HEK293T (cell line): ENCODE results near the gene DAPK1.

ENCODE experiments used
- CTCF ChIA-PET: fragments of 350-600 bp; formaldehyde crosslinking; extraction: SDS; loops from one replicate; lab custom pipeline; 2021; ENCODE audit warnings: antibody characterized with exemption, inconsistent platforms; lab: Yijun Ruan, JAX
- POLR2A ChIA-PET: fragments of 350-600 bp; formaldehyde crosslinking; extraction: SDS; loops from one replicate; lab custom pipeline; 2020; ENCODE audit warnings: antibody characterized with exemption, inconsistent platforms; lab: Yijun Ruan, JAX
- DNase-seq: peaks from one replicate; pipeline ENCODE4 v3.0.0; 2012; ENCODE audit warnings: mixed read lengths; ENCODE audit errors: extremely low spot score
- ARNT ChIP-seq: fragments of 450-650 bp; IDR thresholded peaks from 2 replicates; pipeline ENCODE4 v1.6.1; 2017; ENCODE audit warnings: mild to moderate bottlenecking
- BHLHE40 ChIP-seq: fragments of 450-650 bp; IDR thresholded peaks from 2 replicates; pipeline ENCODE4 v1.6.1; 2016; ENCODE audit warnings: mild to moderate bottlenecking, moderate library complexity, borderline replicate concordance
- CTBP1 ChIP-seq: fragments of 450-650 bp; IDR thresholded peaks from 2 replicates; pipeline ENCODE4 v1.6.1; 2016; ENCODE audit warnings: borderline replicate concordance
- ELF4 ChIP-seq: fragments of 450-650 bp; IDR thresholded peaks from 2 replicates; pipeline ENCODE4 v1.6.1; 2017; ENCODE audit warnings: antibody characterized with exemption
- FOXA1 ChIP-seq: fragments of 450-650 bp; IDR thresholded peaks from 2 replicates; pipeline ENCODE4 v1.6.1; 2016; ENCODE audit warnings: mild to moderate bottlenecking
- FOXK2 ChIP-seq: fragments of 450-650 bp; IDR thresholded peaks from 2 replicates; pipeline ENCODE4 v1.6.1; 2016; ENCODE audit warnings: mild to moderate bottlenecking
- FOXM1 ChIP-seq: fragments of 450-650 bp; IDR thresholded peaks from 2 replicates; pipeline ENCODE4 v1.6.1; 2017; ENCODE audit warnings: mild to moderate bottlenecking, borderline replicate concordance
- HDGF ChIP-seq: fragments of 450-650 bp; IDR thresholded peaks from 2 replicates; pipeline ENCODE4 v1.6.1; 2017; ENCODE audit warnings: antibody characterized with exemption, borderline replicate concordance
- L3MBTL2 ChIP-seq: fragments of 450-650 bp; conservative IDR thresholded peaks from 2 replicates; pipeline ENCODE4 v1.6.1; 2016; ENCODE audit warnings: mild to moderate bottlenecking
- LEF1 ChIP-seq: fragments of 450-650 bp; IDR thresholded peaks from 2 replicates; pipeline ENCODE4 v1.6.1; 2017; ENCODE audit warnings: mild to moderate bottlenecking, borderline replicate concordance
- NFRKB ChIP-seq: fragments of 450-650 bp; IDR thresholded peaks from 2 replicates; pipeline ENCODE4 v1.6.1; 2016; ENCODE audit warnings: mild to moderate bottlenecking, moderate library complexity
- SP1 ChIP-seq: fragments of 450-650 bp; IDR thresholded peaks from 2 replicates; pipeline ENCODE4 v1.6.1; 2017
- SUZ12 ChIP-seq: fragments of 450-650 bp; IDR thresholded peaks from 2 replicates; pipeline ENCODE4 v1.6.1; 2016; ENCODE audit warnings: mild to moderate bottlenecking
- TARDBP ChIP-seq: fragments of 450-650 bp; IDR thresholded peaks from 2 replicates; pipeline ENCODE4 v1.6.1; 2016
- ZNF384 ChIP-seq: fragments of 450-650 bp; IDR thresholded peaks from 2 replicates; pipeline ENCODE4 v1.6.1; 2016
- TF ChIP-seq, protein P1 (sequence below): fragments of 450-650 bp; IDR thresholded peaks from 2 replicates; pipeline ENCODE4 v1.6.1; 2016

DAPK1 gene

DNA sequence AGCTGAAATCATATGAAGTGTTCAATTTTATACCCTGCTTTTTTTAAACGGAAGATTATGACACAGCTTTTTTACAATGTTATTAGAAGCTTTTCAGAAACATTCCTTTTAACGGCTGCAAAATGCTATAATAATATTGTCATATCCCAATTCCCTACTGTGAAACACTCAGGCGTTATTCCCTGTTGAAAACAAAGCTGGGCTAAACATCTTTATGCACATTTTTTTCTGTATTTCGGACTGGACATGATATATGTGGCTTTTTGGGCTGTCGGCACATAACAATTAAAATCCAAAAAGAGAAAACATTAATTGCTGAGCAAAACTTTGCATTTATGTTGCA is 216.3 kb downstream of the DAPK1 start:
- TF ChIP-seq ZNF384 (peak; percentile 48; the same call in 1 of the 2 replicates), FOXK2 (no peak), SUZ12 (no peak), L3MBTL2 (no peak), TARDBP (no peak), ARNT (no peak), SP1 (no peak), BHLHE40 (no peak), NFRKB (no peak), FOXA1 (no peak), LEF1 (no peak), CTBP1 (no peak), HDGF (no peak), ELF4 (no peak), FOXM1 (no peak)
- TF ChIP-seq, protein P1, sequence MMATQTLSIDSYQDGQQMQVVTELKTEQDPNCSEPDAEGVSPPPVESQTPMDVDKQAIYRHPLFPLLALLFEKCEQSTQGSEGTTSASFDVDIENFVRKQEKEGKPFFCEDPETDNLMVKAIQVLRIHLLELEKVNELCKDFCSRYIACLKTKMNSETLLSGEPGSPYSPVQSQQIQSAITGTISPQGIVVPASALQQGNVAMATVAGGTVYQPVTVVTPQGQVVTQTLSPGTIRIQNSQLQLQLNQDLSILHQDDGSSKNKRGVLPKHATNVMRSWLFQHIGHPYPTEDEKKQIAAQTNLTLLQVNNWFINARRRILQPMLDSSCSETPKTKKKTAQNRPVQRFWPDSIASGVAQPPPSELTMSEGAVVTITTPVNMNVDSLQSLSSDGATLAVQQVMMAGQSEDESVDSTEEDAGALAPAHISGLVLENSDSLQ: peak; percentile 4; the same call in 1 of the 2 replicates
- no peak for DNase-seq
- ChIA-PET CTCF (no interaction called here), POLR2A (no interaction called here)

DNA sequence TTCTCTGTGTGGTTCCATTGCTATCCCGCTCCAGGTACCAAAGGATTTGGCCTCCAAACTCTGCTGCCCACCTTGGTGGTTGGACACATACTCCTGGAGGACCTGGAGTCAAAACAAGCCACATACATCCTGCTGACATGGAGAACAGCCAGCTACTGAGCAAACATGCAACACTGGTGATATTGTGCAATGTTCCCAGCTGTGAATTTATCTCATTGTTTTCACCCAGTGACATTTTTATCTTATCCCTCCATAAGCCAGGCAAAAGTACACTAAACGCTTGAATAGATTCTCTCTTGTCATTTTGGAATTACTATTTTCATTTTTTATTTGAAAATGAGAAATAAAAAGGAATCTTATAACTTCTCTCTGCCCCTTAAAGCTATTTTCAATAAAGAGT is 217.2 kb downstream of the DAPK1 start:
- POLR2A ChIA-PET: interaction anchor here (1.1 kb wide), 1 partner anchor 11 kb away, joined by 3 read pairs; the partner anchor contains the start of gene CTSL
- peak; percentile 15 for DNase-seq
- no peak for TF ChIP-seq CTBP1
- peak; percentile 71 for TF ChIP-seq ZNF384
- CTCF ChIA-PET: no interaction called here

DNA sequence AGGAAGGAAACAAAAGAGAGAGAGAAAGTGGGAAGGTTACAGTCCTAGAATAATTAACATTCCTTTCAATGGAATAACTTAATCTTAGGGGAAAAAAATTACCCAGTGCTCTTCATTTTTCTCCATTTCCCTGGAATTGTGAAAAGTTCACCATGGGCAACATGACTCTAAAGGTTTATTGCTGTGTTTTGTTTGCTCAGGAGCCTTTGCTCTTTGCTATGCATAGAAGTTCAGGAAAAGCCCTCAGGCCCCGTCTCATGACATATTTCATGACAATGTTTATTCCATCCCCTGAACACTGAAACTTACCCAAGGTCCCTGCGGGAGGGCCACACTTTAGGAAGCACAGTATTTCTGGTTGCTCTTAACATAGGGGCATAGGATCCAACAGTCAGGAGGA is 218.5 kb downstream of the DAPK1 start:
- POLR2A ChIA-PET: interaction anchor here (2.2 kb wide), 1 partner anchor 10 kb away, joined by 8 read pairs; the partner anchor contains the start of gene CTSL
- DNase-seq: no peak
- TF ChIP-seq ARNT (no peak), ZNF384 (peak; percentile 85), FOXK2 (no peak)
- TF ChIP-seq, protein P1: 0 out of 2 replicates have a peak, but pooled peaks have one; percentile 19
- CTCF ChIA-PET: no interaction called here

DNA sequence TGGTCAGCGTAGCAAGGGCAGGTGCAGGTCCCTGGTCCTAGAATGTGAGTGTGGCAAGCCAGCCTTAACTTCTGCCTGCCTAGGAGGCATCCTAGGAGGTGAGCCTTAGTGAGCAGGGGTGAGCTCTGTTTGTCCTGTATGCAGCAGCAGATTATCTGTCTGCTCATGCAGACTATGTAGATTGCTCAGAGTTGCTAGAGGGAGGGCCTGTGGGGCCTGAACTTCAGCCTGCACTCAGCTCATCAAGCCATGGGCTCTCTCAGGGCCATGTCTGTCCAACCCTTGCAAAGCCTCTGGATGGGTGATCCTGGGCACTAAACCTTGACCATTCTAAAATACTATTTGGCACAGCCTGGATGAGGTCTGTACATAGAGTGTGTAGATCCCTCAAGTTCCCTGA is 219.8 kb downstream of the DAPK1 start:
- ChIA-PET POLR2A (interaction anchor here (2.2 kb wide), 1 partner anchor 9 kb away, joined by 8 read pairs; the partner anchor contains the start of gene CTSL), CTCF (no interaction called here)
- DNase-seq: no peak
- TF ChIP-seq LEF1: no peak
- TF ChIP-seq L3MBTL2: no peak
- no peak for TF ChIP-seq ZNF384
- TF ChIP-seq, protein P1: no peak
- no peak for TF ChIP-seq CTBP1
- no peak for TF ChIP-seq TARDBP
- TF ChIP-seq SP1: no peak

DNA sequence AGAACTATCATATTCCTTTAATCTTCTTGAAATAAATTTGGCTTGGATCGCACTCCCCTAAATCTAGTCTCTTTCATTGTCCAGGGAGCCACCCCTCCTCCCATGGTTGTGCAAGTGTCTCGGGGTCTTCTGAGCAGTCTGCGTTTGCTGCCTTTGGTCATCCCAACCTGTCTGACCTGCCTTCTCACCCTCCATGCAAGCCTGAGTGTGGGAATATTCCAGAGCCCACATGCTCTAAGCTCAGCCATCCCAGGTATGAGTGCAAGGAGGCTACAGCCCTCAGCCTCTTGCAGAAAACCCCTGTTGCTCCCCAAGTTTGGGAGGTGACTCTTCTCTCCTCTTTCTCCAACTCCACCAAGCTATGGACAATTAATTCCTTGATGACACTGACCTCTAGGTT is 220.6 kb downstream of the DAPK1 start:
- POLR2A ChIA-PET: interaction anchor here (2.2 kb wide), 1 partner anchor 8 kb away, joined by 8 read pairs; the partner anchor contains the start of gene CTSL
- TF ChIP-seq L3MBTL2 (no peak), FOXM1 (no peak), ARNT (no peak), BHLHE40 (no peak), SUZ12 (no peak), FOXA1 (no peak), SP1 (no peak), ZNF384 (no peak), ELF4 (no peak), CTBP1 (no peak), TARDBP (no peak), LEF1 (no peak), HDGF (no peak), FOXK2 (no peak), NFRKB (no peak)
- TF ChIP-seq, protein P1: no peak
- DNase-seq: no peak
- CTCF ChIA-PET: no interaction called here

DNA sequence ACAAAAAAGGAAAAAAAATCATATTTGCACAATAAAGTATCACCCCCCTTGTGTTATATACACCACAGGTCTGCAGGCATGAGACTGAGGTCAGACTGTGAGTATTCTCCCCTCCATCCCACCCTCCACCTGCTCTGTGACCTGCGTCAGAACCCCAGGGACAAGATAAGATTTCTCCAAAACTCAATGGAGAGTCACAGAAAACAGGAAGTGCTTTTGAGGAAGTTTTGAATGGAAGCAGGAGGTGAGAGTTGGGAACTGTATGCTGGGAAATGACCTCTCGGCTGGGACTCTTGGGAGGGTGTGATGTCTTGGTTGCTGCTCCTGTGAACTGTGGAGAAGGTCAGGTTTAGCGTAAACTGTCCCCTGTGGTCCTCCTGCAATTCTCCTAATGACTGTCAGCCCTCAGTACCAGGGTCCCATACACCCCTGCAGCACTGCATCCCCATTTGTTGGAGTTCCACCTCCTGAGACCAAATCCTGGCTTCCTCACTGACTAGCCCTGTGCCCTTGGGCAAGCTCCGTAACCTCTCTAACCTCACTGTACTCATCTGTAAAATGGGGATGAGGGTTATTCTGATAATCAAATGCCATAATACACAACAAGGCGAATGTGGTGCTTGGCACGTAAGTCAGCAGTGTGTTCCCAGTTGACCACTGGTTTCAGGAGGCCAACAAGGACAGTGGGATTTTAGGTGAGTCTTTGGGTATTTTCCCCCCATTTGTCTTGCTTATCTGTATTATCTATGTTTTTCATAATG is 221.4 kb downstream of the DAPK1 start:
- CTCF ChIA-PET: no interaction called here
- no peak for TF ChIP-seq FOXA1
- TF ChIP-seq ZNF384: no peak
- TF ChIP-seq ARNT: no peak
- TF ChIP-seq BHLHE40: no peak
- no peak for TF ChIP-seq SP1
- TF ChIP-seq TARDBP: no peak
- TF ChIP-seq FOXM1: no peak
- TF ChIP-seq HDGF: no peak
- TF ChIP-seq L3MBTL2: no peak
- no peak for TF ChIP-seq LEF1
- TF ChIP-seq CTBP1: no peak
- no peak for TF ChIP-seq SUZ12
- TF ChIP-seq ELF4: no peak
- POLR2A ChIA-PET: no interaction called here

More for the DNA sequence above, 221.4 kb downstream of the DAPK1 start:
- no peak for DNase-seq
